Loucy (cell line): Measurements from ENCODE around the gene LIN37.

Experiments used
- CTCF ChIP-seq: fragments of 200-600 bp; sonication (generic); conservative IDR thresholded peaks from 2 replicates; pipeline ENCODE4 v1.5.1; 2014; ENCODE audit warnings: mild to moderate bottlenecking, antibody characterized with exemption, low read length
- EZH2phosphoT487 ChIP-seq: fragments of 200-600 bp; IDR thresholded peaks from 2 replicates; pipeline ENCODE4 v1.6.1; 2018; ENCODE audit warnings: antibody characterized with exemption, mild to moderate bottlenecking, moderate library complexity, borderline replicate concordance

- TF ChIP-seq CTCF (no peak), EZH2phosphoT487 (no peak)
Observed at GRCh38 chr19:35788205-35788960, 40.0 kb downstream of the LIN37 start.
